CD4-positive, alpha-beta memory T cell (primary cell): ENCODE results near the gene CCDC197. TPM values are rescaled to one million over a fixed set of nuclear protein-coding genes. Genes with fewer than 3 reads are reported as not detected.

ENCODE experiments used
- CTCF ChIA-PET: fragments of 350-600 bp; sonication (Branson Sonifier 250); formaldehyde crosslinking; loops from one replicate; lab custom pipeline; 2021; ENCODE audit warnings: inconsistent platforms; ENCODE audit not compliant: partially characterized antibody; lab: Charles Lee
- POLR2A ChIA-PET: fragments of 350-600 bp; sonication (Branson Sonifier 250); formaldehyde crosslinking; loops from one replicate; lab custom pipeline; 2021; ENCODE audit not compliant: partially characterized antibody; lab: Charles Lee
- DNase-seq, 5 donors: peaks; one replicate each; pipeline versions ENCODE4 v3.0.0 to v3.0.0-alpha.2; 2020 to 2022; ENCODE audit warnings: mixed read lengths in 1 of 5
- H3K27ac ChIP-seq: one replicate; pipeline ENCODE4 v1.7.0; 2013; ENCODE audit warnings: low read depth, low read length
- H3K27me3 ChIP-seq: 2 replicates; pipeline ENCODE4 v1.7.0; 2013; ENCODE audit warnings: mild to moderate bottlenecking, low read length, moderate library complexity; ENCODE audit not compliant: insufficient read depth
- H3K36me3 ChIP-seq: 2 replicates; pipeline ENCODE4 v1.7.0; 2013; ENCODE audit warnings: mild to moderate bottlenecking, low read length, moderate library complexity; ENCODE audit not compliant: insufficient read depth
- H3K4me1 ChIP-seq: 2 replicates; pipeline ENCODE4 v1.7.0; 2013; ENCODE audit warnings: mild to moderate bottlenecking, low read length, moderate library complexity; ENCODE audit not compliant: insufficient read depth
- H3K4me3 ChIP-seq, 2 donors: one replicate each; pipeline ENCODE4 v1.7.0; 2013; ENCODE audit warnings: low read length in 2 of 2, mild to moderate bottlenecking in 1 of 2
- H3K9me3 ChIP-seq, 2 donors: one replicate each; pipeline ENCODE4 v1.7.0; 2013; ENCODE audit warnings: low read length in 2 of 2, control low read depth in 1 of 2; ENCODE audit not compliant: control insufficient read depth in 1 of 2
- H3K27ac Mint-ChIP-seq, 7 donors: one replicate each; pipeline ENCODE4 v1.8.0; 2020 to 2021; ENCODE audit warnings: mixed read lengths in 7 of 7, mild to moderate bottlenecking in 6 of 7, inconsistent platforms in 3 of 7, moderate library complexity in 3 of 7
- H3K27me3 Mint-ChIP-seq, 2 donors: one replicate each; pipeline ENCODE4 v1.8.0; 2020 to 2021; ENCODE audit warnings: mixed read lengths in 2 of 2
- H3K36me3 Mint-ChIP-seq, 2 donors: one replicate each; pipeline ENCODE4 v1.8.0; 2020 to 2021; ENCODE audit warnings: mixed read lengths in 2 of 2, inconsistent platforms in 1 of 2, mild to moderate bottlenecking in 1 of 2
- H3K4me1 Mint-ChIP-seq, 4 donors: one replicate each; pipeline ENCODE4 v1.8.0; 2020 to 2021; ENCODE audit warnings: mixed read lengths in 4 of 4, mild to moderate bottlenecking in 1 of 4
- H3K4me3 Mint-ChIP-seq, 8 donors: one replicate each; pipeline ENCODE4 v1.8.0; 2020 to 2021; ENCODE audit warnings: mixed read lengths in 8 of 8, mild to moderate bottlenecking in 7 of 8, moderate library complexity in 6 of 8, inconsistent platforms in 3 of 8
- H3K9me3 Mint-ChIP-seq, 8 donors: one replicate each; pipeline ENCODE4 v1.8.0; 2020 to 2021; ENCODE audit warnings: mixed read lengths in 8 of 8, mild to moderate bottlenecking in 5 of 8, inconsistent platforms in 3 of 8, moderate library complexity in 1 of 8
- intact Hi-C: fragments of 100-400 bp; cut with micrococcal nuclease; formaldehyde crosslinking; loops from one replicate; pipeline ENCODE4 v1.15.1; 2023
- polyA plus RNA-seq, 2 donors: library from polyadenylated mRNA; unstranded; fragments of 300-500 nt; fragmentation: Illumina TruSeq; gene quantifications; one replicate each; pipeline ENCODE4 v1.2.3, GENCODE V29; 2021
- total RNA-seq, 2 experiments: library from RNA; stranded (reverse); gene quantifications; one replicate each; pipeline ENCODE4 v1.2.3, GENCODE V29; 2021

Gene CCDC197
- total and polyA plus RNA-seq, 4 experiments from 2014 or later, result not detected

DNA sequence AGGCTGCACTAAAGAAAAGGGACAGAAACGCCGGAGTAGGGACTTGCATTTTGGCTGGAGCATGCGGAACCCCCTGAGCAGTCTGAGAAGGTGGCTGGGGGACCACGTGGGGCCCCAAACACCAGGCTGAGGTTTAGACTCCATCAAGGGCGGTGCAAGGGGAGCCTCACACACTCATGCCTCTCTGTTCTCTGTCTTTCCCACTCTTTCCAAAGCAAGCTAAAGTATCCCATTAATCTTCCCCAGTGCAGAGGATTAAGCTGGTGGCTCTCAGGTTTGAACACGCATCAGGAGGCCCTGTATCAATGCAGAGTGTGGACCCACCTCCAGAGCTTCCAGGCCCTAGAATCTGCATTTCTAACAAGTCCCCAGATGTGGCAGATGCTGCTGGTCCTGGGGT is 13.5 kb downstream of the CCDC197 start:
- H3K27me3 ChIP-seq, result no peaks in the 10 kb centered on the region
- H3K36me3 ChIP-seq, result no peaks in the 10 kb centered on the region
- DNase-seq, result no peak
- H3K27ac ChIP-seq, result no peak overlapping the region
- peaks cover 51% of the 10 kb centered on the region for H3K4me1 ChIP-seq
- Mint-ChIP-seq H3K4me3 (peak overlapping the region in 3 of 8 donors; percentile 9 to 36 (median 18)), H3K9me3 (no peaks in the 10 kb centered on the region), H3K27ac (peak overlapping the region in 1 of 7 donors; percentile 37), H3K4me1 (peaks cover 34 to 59% (median 47%) of the 10 kb centered on the region in 4 donors), H3K27me3 (no peaks in the 10 kb centered on the region), H3K36me3 (no peaks in the 10 kb centered on the region)
- intact Hi-C loops, result no loop called here
- no peak overlapping the region for H3K4me3 ChIP-seq
- POLR2A ChIA-PET, result interaction anchor here (1.8 to 2.2 kb wide), 3 partner anchors 15 to 47 kb away, joined by 6 to 9 read pairs (median 8); partner anchors contain the start of gene OTUB2
- CTCF ChIA-PET, result interaction anchor here (1.4 to 5.0 kb wide), 4 partner anchors 9 to 71 kb away, joined by 3 to 28 read pairs (median 6); no protein-coding TSS in a partner anchor
- no peaks in the 10 kb centered on the region for H3K9me3 ChIP-seq

DNA sequence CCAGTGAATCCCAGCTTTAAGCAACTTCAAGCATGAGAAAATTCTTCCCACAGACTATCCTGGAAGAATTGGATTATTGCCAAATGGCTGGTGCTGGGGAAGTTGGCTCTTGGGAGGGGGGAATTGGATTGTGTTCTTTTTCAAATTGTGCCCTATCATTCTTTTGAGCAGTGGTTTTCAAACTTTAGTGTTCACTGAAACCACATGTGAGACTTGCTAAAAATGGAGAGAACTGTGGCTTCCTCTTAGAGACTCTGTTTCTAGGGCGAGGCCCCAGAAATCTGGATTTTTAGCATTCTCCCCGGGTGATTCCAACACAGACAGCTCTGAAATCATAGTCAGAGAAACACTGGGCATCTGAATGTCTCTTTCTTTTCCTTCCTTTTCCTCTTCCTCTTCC is 14.7 kb downstream of the CCDC197 start:
- Histone ChIP-seq H3K4me1 (peaks cover 51% of the 10 kb centered on the region), H3K27me3 (no peaks in the 10 kb centered on the region), H3K27ac (no peak overlapping the region), H3K9me3 (no peaks in the 10 kb centered on the region), H3K36me3 (no peaks in the 10 kb centered on the region), H3K4me3 (no peak overlapping the region)
- Mint-ChIP-seq H3K36me3 (no peaks in the 10 kb centered on the region), H3K9me3 (no peaks in the 10 kb centered on the region), H3K27ac (peak overlapping the region in 4 of 7 donors; percentile 3 to 68 (median 56)), H3K4me3 (peak overlapping the region in 7 of 8 donors; percentile 38 to 74 (median 62)), H3K27me3 (no peaks in the 10 kb centered on the region), H3K4me1 (peaks cover 34 to 58% (median 47%) of the 10 kb centered on the region in 4 donors)
- intact Hi-C loops, result no loop called here
- ChIA-PET POLR2A (interaction anchor here (0.8 to 2.2 kb wide), 9 partner anchors 10 to 150 kb away, joined by 3 to 9 read pairs (median 6); partner anchors contain the start of gene OTUB2), CTCF (interaction anchor here (0.7 to 5.0 kb wide), 5 partner anchors 11 to 125 kb away, joined by 3 to 28 read pairs (median 7); no protein-coding TSS in a partner anchor)
- DNase-seq, result peak; percentile 52 to 63 (median 56)

- intact Hi-C loops, result no loop called here
- H3K27me3 Mint-ChIP-seq, result no peaks in the 10 kb centered on the region
These were observed 17.3 kb downstream of the CCDC197 start for GRCh38 chr14:94014382-94014781.

GRCh38 chr14:94015223-94015622 is 18.1 kb downstream of the CCDC197 start:
- ChIA-PET CTCF (interaction anchor here (0.9 to 5.0 kb wide), 4 partner anchors 15 to 76 kb away, joined by 4 to 28 read pairs (median 10); no protein-coding TSS in a partner anchor), POLR2A (no interaction called here)
- Mint-ChIP-seq H3K36me3 (no peaks in the 10 kb centered on the region), H3K9me3 (no peaks in the 10 kb centered on the region), H3K4me3 (no peak overlapping the region), H3K27ac (no peak overlapping the region), H3K4me1 (peaks cover 15 to 28% (median 22%) of the 10 kb centered on the region in 4 donors), H3K27me3 (no peaks in the 10 kb centered on the region)
- Histone ChIP-seq H3K27ac (no peak overlapping the region), H3K9me3 (no peaks in the 10 kb centered on the region), H3K4me3 (no peak overlapping the region), H3K4me1 (peaks cover 24% of the 10 kb centered on the region), H3K36me3 (no peaks in the 10 kb centered on the region), H3K27me3 (no peaks in the 10 kb centered on the region)
- intact Hi-C loops, result no loop called here
- DNase-seq, result no peak

More at GRCh38 chr14:94014382-94014781, 17.3 kb downstream of the CCDC197 start:
- CTCF ChIA-PET, result interaction anchor here (1.3 to 5.0 kb wide), 5 partner anchors 10 to 79 kb away, joined by 3 to 28 read pairs (median 9); no protein-coding TSS in a partner anchor
- H3K27ac ChIP-seq, result no peak overlapping the region
- no peak overlapping the region for H3K4me3 Mint-ChIP-seq
- H3K9me3 Mint-ChIP-seq, result no peaks in the 10 kb centered on the region
- H3K4me3 ChIP-seq, result no peak overlapping the region
- peaks cover 22 to 35% (median 28%) of the 10 kb centered on the region in 4 donors for H3K4me1 Mint-ChIP-seq
- no peak overlapping the region for H3K27ac Mint-ChIP-seq
- no peaks in the 10 kb centered on the region for H3K27me3 ChIP-seq
- H3K36me3 Mint-ChIP-seq, result no peaks in the 10 kb centered on the region
- H3K4me1 ChIP-seq, result peaks cover 31% of the 10 kb centered on the region
- H3K36me3 ChIP-seq, result no peaks in the 10 kb centered on the region
- no peak for DNase-seq
- POLR2A ChIA-PET, result no interaction called here
- no peaks in the 10 kb centered on the region for H3K9me3 ChIP-seq

GRCh38 chr14:94016446-94016976 is 19.4 kb downstream of the CCDC197 start:
- H3K9me3 ChIP-seq, result no peaks in the 10 kb centered on the region
- no peak overlapping the region for H3K4me3 ChIP-seq
- Mint-ChIP-seq H3K36me3 (no peaks in the 10 kb centered on the region), H3K9me3 (no peaks in the 10 kb centered on the region), H3K27me3 (no peaks in the 10 kb centered on the region), H3K27ac (no peak overlapping the region), H3K4me1 (peaks cover 8 to 24% (median 16%) of the 10 kb centered on the region in 4 donors), H3K4me3 (no peak overlapping the region)
- CTCF ChIA-PET, result interaction anchor here (1.1 to 7.1 kb wide), 2 partner anchors 18 to 37 kb away, joined by 6 to 48 read pairs; no protein-coding TSS in a partner anchor
- H3K4me1 ChIP-seq, result peaks cover 19% of the 10 kb centered on the region
- POLR2A ChIA-PET, result no interaction called here
- no peaks in the 10 kb centered on the region for H3K36me3 ChIP-seq
- intact Hi-C loops, result no loop called here
- no peak overlapping the region for H3K27ac ChIP-seq
- no peaks in the 10 kb centered on the region for H3K27me3 ChIP-seq
- no peak for DNase-seq

GRCh38 chr14:94018308-94018707 is 21.2 kb downstream of the CCDC197 start:
- H3K9me3 Mint-ChIP-seq, result no peaks in the 10 kb centered on the region
- H3K27me3 Mint-ChIP-seq, result no peaks in the 10 kb centered on the region
- H3K36me3 ChIP-seq, result no peaks in the 10 kb centered on the region
- peaks cover 22% of the 10 kb centered on the region for H3K4me1 ChIP-seq
- CTCF ChIA-PET, result interaction anchor here (1.0 to 7.1 kb wide), 6 partner anchors 9 to 78 kb away, joined by 3 to 48 read pairs (median 4); no protein-coding TSS in a partner anchor
- H3K4me3 ChIP-seq, result no peak overlapping the region
- no peak overlapping the region for H3K4me3 Mint-ChIP-seq
- H3K27ac Mint-ChIP-seq, result no peak overlapping the region
- no peaks in the 10 kb centered on the region for H3K27me3 ChIP-seq
- no peaks in the 10 kb centered on the region for H3K9me3 ChIP-seq
- H3K4me1 Mint-ChIP-seq, result peaks cover 15 to 29% (median 21%) of the 10 kb centered on the region in 4 donors
- H3K36me3 Mint-ChIP-seq, result no peaks in the 10 kb centered on the region
- POLR2A ChIA-PET, result no interaction called here
- H3K27ac ChIP-seq, result no peak overlapping the region
- intact Hi-C loops, result no loop called here
- no peak for DNase-seq

DNA sequence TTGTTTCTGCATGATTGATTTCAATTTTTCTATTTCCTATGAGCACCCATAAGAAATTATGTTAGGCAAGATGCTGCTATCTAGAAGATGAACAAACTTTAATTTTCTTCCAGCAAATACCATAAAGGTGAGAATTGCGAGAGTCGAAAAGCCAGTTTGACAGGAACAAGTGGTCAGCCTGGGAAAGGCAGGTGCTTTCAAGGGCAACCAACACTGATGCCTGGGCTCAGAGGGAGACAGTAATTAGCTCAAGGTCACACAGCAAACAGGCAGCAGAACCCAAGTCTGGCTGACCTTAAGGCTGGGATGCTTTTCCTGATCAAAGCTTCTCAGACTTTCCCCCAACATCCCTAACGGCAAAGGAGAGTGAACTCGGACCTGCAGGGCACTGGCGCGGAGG is 22.2 kb downstream of the CCDC197 start:
- Histone ChIP-seq H3K4me1 (peaks cover 22% of the 10 kb centered on the region), H3K9me3 (no peaks in the 10 kb centered on the region), H3K27me3 (no peaks in the 10 kb centered on the region), H3K27ac (no peak overlapping the region), H3K36me3 (no peaks in the 10 kb centered on the region), H3K4me3 (no peak overlapping the region)
- peaks cover 15 to 35% (median 22%) of the 10 kb centered on the region in 4 donors for H3K4me1 Mint-ChIP-seq
- ChIA-PET POLR2A (interaction anchor here (0.8 to 1.3 kb wide), 2 partner anchors 9 to 41 kb away, joined by 3 to 4 read pairs; no protein-coding TSS in a partner anchor), CTCF (interaction anchor here (0.6 to 7.1 kb wide), 6 partner anchors 9 to 162 kb away, joined by 3 to 48 read pairs (median 4); no protein-coding TSS in a partner anchor)
- no peak overlapping the region for H3K27ac Mint-ChIP-seq
- intact Hi-C loops, result no loop called here
- no peak for DNase-seq
- H3K4me3 Mint-ChIP-seq, result no peak overlapping the region
- H3K27me3 Mint-ChIP-seq, result no peaks in the 10 kb centered on the region
- H3K36me3 Mint-ChIP-seq, result no peaks in the 10 kb centered on the region
- no peaks in the 10 kb centered on the region for H3K9me3 Mint-ChIP-seq
